Measurements from ENCODE around the gene TULP3.

The TULP3 gene

GRCh38 chr12:2977776-2978175 lies 87.1 kb downstream of the TULP3 start:
- DNase-seq, result no peak

- no peak for DNase-seq
These were observed 89.1 kb downstream of the TULP3 start for GRCh38 chr12:2979806-2980205.

GRCh38 chr12:2980630-2981029 lies 89.9 kb downstream of the TULP3 start:
- no peak for DNase-seq

- DNase-seq, result no peak
These were observed 91.7 kb downstream of the TULP3 start for GRCh38 chr12:2982361-2982760.

GRCh38 chr12:2984249-2984648 lies 93.6 kb downstream of the TULP3 start:
- DNase-seq, result no peak

- no peak for DNase-seq
These were observed 94.0 kb downstream of the TULP3 start for GRCh38 chr12:2984698-2985097.

GRCh38 chr12:2986876-2987275 lies 96.2 kb downstream of the TULP3 start:
- no peak for DNase-seq

GRCh38 chr12:2988494-2988893 lies 97.8 kb downstream of the TULP3 start:
- DNase-seq, result no peak

All from activated CD4-positive, alpha-beta T cell treated with anti-CD3 and anti-CD28 coated beads, Interleukin-2, amount 50 U/mL, for 1 hour (primary cell).